Heart left ventricle (tissue), 16 donors: Measurements from ENCODE around the gene KIF17. TPM values are rescaled to one million over a fixed set of nuclear protein-coding genes. Genes with fewer than 3 reads are reported as not detected.
A peak's percentile ranks its signal among the peaks of the same experiment; 100 is the strongest.

Experiments
- ATAC-seq, 4 donors: fragments of 200-7000 bp; cut with Tn5 transposase; one replicate each; pipeline ENCODE4 v1.9.1; 2020 to 2022; ENCODE audit warnings: moderate library complexity in 4 of 4, mild to moderate bottlenecking in 3 of 4, moderate number of reproducible peaks in 1 of 4
- DNase-seq, 5 donors: peaks; one replicate each; pipeline ENCODE4 v3.0.0-alpha.2; 2020
- H3K27ac ChIP-seq, 12 donors: fragments of 200-600 bp; sonication (generic) in 4 of 12; one replicate each; pipeline versions ENCODE4 v1.5.0 to v1.8.0; 2016 to 2022; ENCODE audit warnings: mild to moderate bottlenecking in 2 of 12
- H3K27me3 ChIP-seq, 9 donors: fragments of 200-600 bp; sonication (generic) in 2 of 9; one replicate each; pipeline versions ENCODE4 v1.5.1 to v1.8.0; 2016 to 2022; ENCODE audit warnings: mild to moderate bottlenecking in 3 of 9
- H3K36me3 ChIP-seq, 9 donors: fragments of 200-600 bp; sonication (generic) in 2 of 9; one replicate each; pipeline versions ENCODE4 v1.5.0 to v1.8.0; 2018 to 2022; ENCODE audit warnings: mild to moderate bottlenecking in 2 of 9
- H3K4me1 ChIP-seq, 12 donors: fragments of 200-600 bp; sonication (generic) in 4 of 12; one replicate each; pipeline versions ENCODE4 v1.5.0 to v1.8.0; 2016 to 2022; ENCODE audit warnings: mild to moderate bottlenecking in 3 of 12
- H3K4me3 ChIP-seq, 12 donors: fragments of 200-600 bp; sonication (generic) in 4 of 12; one replicate each; pipeline versions ENCODE4 v1.5.0 to v1.8.0; 2017 to 2022; ENCODE audit warnings: mild to moderate bottlenecking in 9 of 12, moderate library complexity in 4 of 12
- H3K9me3 ChIP-seq, 12 donors: fragments of 200-600 bp; sonication (generic) in 4 of 12; one replicate each; pipeline versions ENCODE4 v1.5.0 to v1.8.0; 2016 to 2022; ENCODE audit warnings: mild to moderate bottlenecking in 1 of 12
- POLR2A ChIP-seq, 2 donors: fragments of 450-650 bp; IDR thresholded peaks; one replicate each; pipeline ENCODE4 v1.6.1; 2017; ENCODE audit warnings: antibody characterized with exemption in 2 of 2, mild to moderate bottlenecking in 2 of 2, moderate library complexity in 2 of 2
- WGBS, 4 donors: extraction: QIAGEN DNeasy Blood & Tissue Kit in 2 of 4; methylation state at CpG; one replicate each; pipeline versions ENCODE4 v1.1.5 to v1.1.7; 2013 to 2018; 5-methylcytosine and 5-hydroxymethylcytosine counted together
- intact Hi-C, 10 donors: fragments of 100-400 bp; cut with DNase I; formaldehyde crosslinking; loops; one replicate each; pipeline versions ENCODE4 v1.11.1 to v1.14.2; 2022
- polyA plus RNA-seq, 2 donors: library from polyadenylated mRNA; stranded (reverse); fragments of 200-250 nt; gene quantifications; one replicate each; pipeline ENCODE4 v1.2.3, GENCODE V29; 2013
- total RNA-seq, 9 donors: library from RNA; depleted of rRNA in 2 of 9; stranded (reverse); fragments of >200 nt in 2 of 9; fragmentation: NEBNext Ultra II Directional in 3 of 9; extraction: Animal tissue kit (Norgen Biotek cat#: 25700) in 3 of 9; gene quantifications; one replicate each; pipeline versions ENCODE4 v1.1.0 to v1.2.4, GENCODE V29; 2016 to 2023
- TF ChIP-seq, protein P1 (sequence below), 12 donors: fragments of 200-600 bp; sonication (generic) in 4 of 12; IDR thresholded peaks; one replicate each; pipeline versions ENCODE4 v1.5.0 to v1.8.0; 2018 to 2022; ENCODE audit warnings: antibody characterized with exemption in 12 of 12, mild to moderate bottlenecking in 5 of 12
- donor health status: ischemic (EF 13 %, LVEDD 7.1; RV severe dilation, severe dysfunction).
- donor health status: healthy with polysubstance abuse.
- donor health status: DM: no; HTN: yes; CAD: no.
- donor health status: DM: no; HTN: no; CAD: no.
- donor health status: ischemic (EF 25% LVEDD 6.9; RV normal size, moderate dysfunction).
- donor health status: ischemic (EF 25% LVEDD 5.7; RV mildly dilated, moderate dysfunction).
- donor health status: healthy.
- donor health status: DM: yes; HTN: yes; CAD: no.
- donor health status: ischemic (EF 35%, LVEDD 5.7; RV mildly dilated, moderate dysfunction).
- donor health status: nonischemic (EF 11% LVEDD 7.7; RV severe dilation, severe dysfunction).
- donor health status: DM: yes; HTN: yes; CAD: no.
- donor health status: PGD.
- donor health status: ischemic (EF 29% LVEDD 5.4; RV normal size, mild dysfunction).
- donor health status: nonischemic (EF 23%, LVEDD 6.1; RV moderate dilation, normal function).

KIF17 gene
- total and polyA plus RNA-seq, 11 donors = 1.6 to 9.3 (median 3.4) TPM

DNA sequence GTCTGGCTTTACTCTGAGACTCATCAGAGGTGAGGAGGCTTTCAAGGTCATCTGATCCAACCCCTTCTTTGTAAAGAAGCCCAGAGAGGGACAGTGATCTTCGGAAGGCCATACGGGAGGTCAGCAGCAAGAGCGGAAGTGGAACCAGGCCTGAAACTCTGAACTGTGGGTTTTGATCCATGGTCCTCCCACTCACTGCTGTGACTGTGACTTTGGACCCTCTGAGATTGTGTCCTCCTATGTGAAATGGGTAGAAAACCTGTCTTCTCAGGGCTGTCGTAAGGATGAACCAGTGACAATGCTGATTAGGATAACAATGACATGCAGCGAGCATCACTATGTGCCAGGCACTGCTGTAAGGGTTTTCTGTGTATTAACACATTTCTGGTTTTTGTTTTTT lies 46.9 kb downstream of the KIF17 start:
- no peak for ATAC-seq
- 92 to 96% (median 95%) methylated on average over 5 of the region's 5 CpGs for WGBS, 4 donors

DNA sequence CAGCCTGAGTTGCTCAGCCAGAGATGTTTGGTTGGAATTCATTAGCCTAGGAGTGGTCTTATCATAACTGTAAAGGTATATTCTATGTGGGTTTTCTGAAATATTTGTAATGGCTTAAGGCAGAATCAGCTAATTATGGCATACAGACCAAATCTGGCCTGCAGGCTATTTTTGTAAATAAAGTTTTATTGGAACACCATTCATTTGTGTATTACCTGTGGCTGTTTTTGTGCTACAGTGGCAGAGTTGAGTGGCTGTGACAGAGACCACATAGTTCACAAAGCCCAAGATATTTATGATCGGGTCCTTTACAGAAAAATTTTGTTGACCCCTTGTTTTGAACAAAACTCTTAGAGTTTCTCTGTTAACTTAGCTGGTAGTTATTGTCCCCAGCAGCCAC lies 49.2 kb downstream of the KIF17 start:
- TF ChIP-seq, protein P1, sequence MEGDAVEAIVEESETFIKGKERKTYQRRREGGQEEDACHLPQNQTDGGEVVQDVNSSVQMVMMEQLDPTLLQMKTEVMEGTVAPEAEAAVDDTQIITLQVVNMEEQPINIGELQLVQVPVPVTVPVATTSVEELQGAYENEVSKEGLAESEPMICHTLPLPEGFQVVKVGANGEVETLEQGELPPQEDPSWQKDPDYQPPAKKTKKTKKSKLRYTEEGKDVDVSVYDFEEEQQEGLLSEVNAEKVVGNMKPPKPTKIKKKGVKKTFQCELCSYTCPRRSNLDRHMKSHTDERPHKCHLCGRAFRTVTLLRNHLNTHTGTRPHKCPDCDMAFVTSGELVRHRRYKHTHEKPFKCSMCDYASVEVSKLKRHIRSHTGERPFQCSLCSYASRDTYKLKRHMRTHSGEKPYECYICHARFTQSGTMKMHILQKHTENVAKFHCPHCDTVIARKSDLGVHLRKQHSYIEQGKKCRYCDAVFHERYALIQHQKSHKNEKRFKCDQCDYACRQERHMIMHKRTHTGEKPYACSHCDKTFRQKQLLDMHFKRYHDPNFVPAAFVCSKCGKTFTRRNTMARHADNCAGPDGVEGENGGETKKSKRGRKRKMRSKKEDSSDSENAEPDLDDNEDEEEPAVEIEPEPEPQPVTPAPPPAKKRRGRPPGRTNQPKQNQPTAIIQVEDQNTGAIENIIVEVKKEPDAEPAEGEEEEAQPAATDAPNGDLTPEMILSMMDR (IDR thresholded peaks at IDR 0.05) = no peak
- no peak for TF ChIP-seq POLR2A (IDR thresholded peaks at IDR 0.05)
- Histone ChIP-seq H3K27me3 (no peaks in the 10 kb centered on the region), H3K36me3 (peaks cover 0 to 19% (median 0%) of the 10 kb centered on the region in 9 donors), H3K27ac (no peak overlapping the region), H3K9me3 (no peaks in the 10 kb centered on the region), H3K4me1 (peaks cover 0 to 16% (median 2%) of the 10 kb centered on the region in 12 donors), H3K4me3 (no peak overlapping the region)
- 94 to 100% (median 98%) methylated on average over 1 of the region's 1 CpG for WGBS, 4 donors
- DNase-seq (peak in 1 of 5 donors; percentile 4), ATAC-seq (no peak)
- intact Hi-C loops = no loop called here

More for the DNA sequence above, 46.9 kb downstream of the KIF17 start:
- DNase-seq = no peak
- intact Hi-C loops = no loop called here
- TF ChIP-seq, protein P1 (IDR thresholded peaks at IDR 0.05) = no peak
- TF ChIP-seq POLR2A (IDR thresholded peaks at IDR 0.05) = no peak
- Histone ChIP-seq H3K27ac (no peak overlapping the region), H3K9me3 (no peaks in the 10 kb centered on the region), H3K4me3 (no peak overlapping the region), H3K27me3 (no peaks in the 10 kb centered on the region), H3K4me1 (peaks cover 0 to 8% (median 0%) of the 10 kb centered on the region in 12 donors), H3K36me3 (peaks cover 0 to 29% (median 0%) of the 10 kb centered on the region in 9 donors)

DNA sequence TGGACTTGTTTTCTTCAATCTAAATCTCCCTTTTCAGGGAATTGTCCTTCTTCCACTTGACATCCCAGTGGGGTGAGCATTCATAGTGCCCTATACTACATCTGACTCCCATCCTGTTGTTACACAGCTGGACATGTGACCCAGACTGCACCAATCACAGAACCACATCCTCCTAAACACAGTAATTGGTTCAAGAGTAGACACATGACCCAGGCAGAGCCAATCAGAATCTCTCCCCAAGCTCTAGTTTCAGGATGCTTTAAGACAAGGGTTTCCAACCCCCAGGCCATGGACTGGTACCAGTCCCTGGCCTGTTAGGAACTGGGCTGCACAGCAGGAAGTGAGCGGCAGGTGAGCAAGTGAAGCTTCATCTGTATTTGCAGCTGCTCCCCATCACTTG lies 51.0 kb downstream of the KIF17 start:
- WGBS, 4 donors = 88 to 100% (median 94%) methylated on average over 1 of the region's 1 CpG
- Histone ChIP-seq H3K9me3 (no peaks in the 10 kb centered on the region), H3K4me3 (peak overlapping the region in 2 of 12 donors; percentile 14 to 17), H3K36me3 (peaks cover 0 to 19% (median 0%) of the 10 kb centered on the region in 9 donors), H3K4me1 (peaks cover 0 to 23% (median 10%) of the 10 kb centered on the region in 12 donors), H3K27ac (peak overlapping the region; percentile 44 to 80 (median 72)), H3K27me3 (no peaks in the 10 kb centered on the region)
- intact Hi-C loops = no loop called here
- TF ChIP-seq, protein P1 (IDR thresholded peaks at IDR 0.05) = no peak
- no peak for TF ChIP-seq POLR2A (IDR thresholded peaks at IDR 0.05)
- ATAC-seq = no peak
- peak in 2 of 5 donors; percentile 1 to 16 for DNase-seq

DNA sequence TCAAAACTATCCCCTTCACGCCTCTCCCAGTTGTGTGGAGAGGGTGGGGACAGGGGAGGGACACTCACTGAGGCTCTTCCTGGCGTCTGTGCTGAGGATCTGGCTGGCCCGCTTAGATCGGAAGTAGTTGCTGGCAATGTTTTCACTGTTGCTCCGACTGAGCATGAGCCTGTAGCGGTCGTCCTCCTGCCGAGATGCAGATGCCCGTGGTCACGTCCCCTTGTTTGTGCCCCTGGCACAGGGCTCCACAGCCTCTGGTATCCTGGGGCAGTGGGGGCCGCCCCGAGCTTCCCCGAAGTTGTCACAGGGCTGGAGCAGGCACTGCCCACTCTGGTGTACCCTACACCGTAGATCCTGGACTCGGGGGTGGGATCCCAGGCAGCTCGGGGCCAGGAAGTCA lies 51.7 kb downstream of the KIF17 start:
- intact Hi-C loops = no loop called here
- Histone ChIP-seq H3K27me3 (no peaks in the 10 kb centered on the region), H3K4me3 (peak overlapping the region in 7 of 12 donors; percentile 14 to 36 (median 25)), H3K36me3 (peaks cover 0 to 19% (median 0%) of the 10 kb centered on the region in 9 donors), H3K9me3 (no peaks in the 10 kb centered on the region), H3K27ac (peak overlapping the region; percentile 44 to 80 (median 72)), H3K4me1 (peaks cover 0 to 24% (median 11%) of the 10 kb centered on the region in 12 donors)
- ATAC-seq (peak in 1 of 4 donors; percentile 18), DNase-seq (peak; percentile 28 to 56 (median 47))
- WGBS, 4 donors = 58 to 73% (median 63%) methylated on average over 6 to 16 of the region's 16 CpGs
- TF ChIP-seq, protein P1 (IDR thresholded peaks at IDR 0.05) = no peak
- TF ChIP-seq POLR2A (IDR thresholded peaks at IDR 0.05) = no peak
